Effector CD8-positive, alpha-beta T cell (primary cell): Measurements from ENCODE around the gene RMRP.
"Not testable (repeated sequence)": the region's sequence is repeated elsewhere in the genome, so short reads cannot be mapped to it uniquely, and the experiment has no call there.

Source experiments
- DNase-seq: peaks from one replicate; lab custom pipeline; 2025; lab: John Stamatoyannopoulos, UW

Gene RMRP

DNA sequence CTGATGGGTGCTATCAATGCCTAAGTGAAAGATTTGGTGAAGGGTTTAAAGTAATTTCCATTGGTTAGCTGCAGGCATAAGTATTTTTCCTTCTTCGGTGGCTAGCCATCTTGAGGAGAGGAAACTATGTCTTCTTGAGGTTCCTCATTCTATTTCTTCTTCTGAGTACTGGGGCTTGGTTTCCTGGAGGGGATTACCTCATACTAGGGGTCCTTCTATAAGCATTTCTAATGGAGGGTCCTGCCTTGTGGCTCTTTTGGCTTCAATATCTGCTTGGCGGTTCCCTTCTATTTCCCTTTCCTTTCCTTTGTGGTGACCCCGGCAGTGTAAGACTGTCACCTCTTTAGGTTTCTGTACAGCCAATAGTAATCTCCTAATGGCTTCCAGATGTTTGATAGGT, 16.3 kb downstream of the RMRP start:
- DNase-seq, result not testable (repeated sequence)

DNA sequence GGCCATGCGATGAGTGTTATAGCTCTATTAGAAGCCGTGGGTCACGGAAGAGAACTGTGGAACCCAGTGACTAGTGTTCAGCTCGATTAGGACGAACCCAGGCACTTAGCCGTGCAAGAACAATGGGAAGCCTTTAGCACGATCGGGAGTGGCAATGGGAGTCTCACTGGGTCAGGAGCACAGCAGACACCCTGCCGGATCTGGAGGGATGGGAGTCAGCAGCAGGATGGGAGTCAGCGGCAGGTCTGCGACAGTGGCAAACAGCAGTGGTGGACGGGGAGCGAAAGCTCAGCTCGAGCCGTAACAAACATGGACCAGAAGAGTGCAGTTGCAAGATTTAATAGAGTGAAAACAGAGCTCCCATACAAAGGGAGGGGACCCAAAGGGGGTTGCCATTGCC, 17.4 kb downstream of the RMRP start:
- DNase-seq, result not testable (repeated sequence)

DNA sequence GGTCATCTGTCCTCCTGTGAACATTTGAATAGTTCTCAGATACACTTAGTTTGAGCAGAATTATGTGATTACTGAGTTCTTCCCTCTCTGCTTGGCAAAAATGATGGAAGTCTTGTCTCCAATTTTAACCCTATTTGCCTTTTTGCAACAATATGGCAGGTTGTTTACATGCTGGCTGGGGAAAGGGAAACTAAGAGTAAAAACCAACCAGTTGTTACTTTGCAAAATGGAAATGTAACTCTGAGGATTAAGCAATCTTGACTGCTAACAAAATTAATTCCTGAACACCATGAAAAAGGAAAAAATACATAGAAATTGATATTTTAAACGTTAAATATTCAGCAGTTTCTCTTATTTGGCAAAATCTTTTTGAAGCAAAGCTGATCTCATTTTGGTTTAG, 18.2 kb downstream of the RMRP start:
- no peak for DNase-seq

DNA sequence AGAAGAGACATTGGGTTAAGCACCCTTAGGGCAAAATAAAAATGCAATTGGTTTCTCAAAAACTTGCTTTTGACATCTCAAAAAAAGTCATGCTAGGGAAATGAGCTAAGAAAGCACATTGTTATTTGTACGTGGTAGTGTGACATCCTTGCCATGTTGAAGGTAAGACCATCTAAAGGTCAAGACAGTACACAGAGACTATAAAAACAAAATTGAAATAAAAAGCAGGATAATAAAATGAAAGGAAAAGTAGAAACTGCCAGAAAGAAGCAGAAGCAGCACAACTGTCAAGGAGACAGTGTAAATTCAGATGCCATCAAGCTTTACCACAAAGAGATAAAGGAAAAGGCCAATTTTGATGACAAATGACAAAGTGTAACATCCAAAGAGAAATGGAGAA, 18.6 kb downstream of the RMRP start:
- DNase-seq, result not testable (repeated sequence)

DNA sequence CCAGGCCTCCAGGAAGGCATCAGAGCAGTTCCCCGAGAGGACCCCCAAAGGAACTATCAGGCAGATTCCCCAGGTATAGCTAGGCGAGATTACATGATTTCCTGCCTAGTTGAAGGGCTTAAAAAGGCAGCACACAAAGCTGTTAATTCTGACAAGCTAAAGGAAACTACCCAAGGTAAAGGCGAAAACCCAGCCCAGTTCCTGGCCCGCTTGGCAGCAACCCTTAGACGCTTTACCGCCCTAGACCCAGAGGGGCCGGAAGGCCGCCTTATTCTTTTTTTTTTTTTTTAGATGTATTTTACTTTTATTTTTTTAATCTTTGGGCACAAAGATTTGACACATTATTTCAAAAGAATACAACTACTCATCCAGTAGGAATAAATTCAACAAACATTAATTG, 19.1 kb downstream of the RMRP start:
- not testable (repeated sequence) for DNase-seq

DNA sequence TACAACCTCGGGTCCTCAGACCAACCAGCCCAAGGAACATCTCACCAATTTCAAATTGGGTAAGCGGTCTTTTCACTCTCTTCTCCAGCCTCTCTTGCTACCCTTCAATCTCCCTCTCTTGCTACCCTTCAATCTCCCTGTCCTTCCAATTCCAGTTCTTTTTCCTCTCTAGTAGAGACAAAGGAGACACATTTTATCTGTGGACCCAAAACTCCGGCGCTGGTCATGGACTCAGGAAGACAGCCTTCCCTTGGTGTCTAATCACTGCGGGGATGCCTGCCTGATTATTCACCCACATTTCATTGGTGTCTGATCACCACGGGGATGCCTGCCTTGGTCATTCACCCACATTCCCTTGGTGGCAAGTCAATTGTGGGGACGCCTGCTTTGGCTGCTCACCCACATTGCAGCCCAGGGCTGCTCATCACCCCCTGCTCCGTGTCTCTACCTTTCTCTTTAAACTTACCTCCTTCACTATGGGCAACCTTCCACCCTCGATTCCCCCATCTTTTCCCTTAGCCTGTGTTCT, 20.3 kb downstream of the RMRP start:
- not testable (repeated sequence) for DNase-seq

DNA sequence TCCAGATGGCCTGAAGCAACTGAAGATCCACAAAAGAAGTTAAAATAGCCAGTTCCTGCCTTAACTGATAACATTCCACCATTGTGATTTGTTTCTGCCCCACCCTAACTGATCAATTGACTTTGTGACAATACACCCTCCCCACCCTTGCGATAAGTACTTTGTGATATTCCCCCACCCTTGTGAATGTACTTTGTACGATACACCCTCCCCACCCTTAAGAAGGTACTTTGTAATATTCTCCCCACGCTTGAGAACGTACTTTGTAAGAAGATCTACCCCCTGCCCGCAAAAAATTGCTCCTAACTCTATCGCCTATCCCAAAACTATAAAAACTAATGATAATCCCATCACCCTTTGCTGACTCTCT, 21.0 kb downstream of the RMRP start:
- DNase-seq, result not testable (repeated sequence)

DNA sequence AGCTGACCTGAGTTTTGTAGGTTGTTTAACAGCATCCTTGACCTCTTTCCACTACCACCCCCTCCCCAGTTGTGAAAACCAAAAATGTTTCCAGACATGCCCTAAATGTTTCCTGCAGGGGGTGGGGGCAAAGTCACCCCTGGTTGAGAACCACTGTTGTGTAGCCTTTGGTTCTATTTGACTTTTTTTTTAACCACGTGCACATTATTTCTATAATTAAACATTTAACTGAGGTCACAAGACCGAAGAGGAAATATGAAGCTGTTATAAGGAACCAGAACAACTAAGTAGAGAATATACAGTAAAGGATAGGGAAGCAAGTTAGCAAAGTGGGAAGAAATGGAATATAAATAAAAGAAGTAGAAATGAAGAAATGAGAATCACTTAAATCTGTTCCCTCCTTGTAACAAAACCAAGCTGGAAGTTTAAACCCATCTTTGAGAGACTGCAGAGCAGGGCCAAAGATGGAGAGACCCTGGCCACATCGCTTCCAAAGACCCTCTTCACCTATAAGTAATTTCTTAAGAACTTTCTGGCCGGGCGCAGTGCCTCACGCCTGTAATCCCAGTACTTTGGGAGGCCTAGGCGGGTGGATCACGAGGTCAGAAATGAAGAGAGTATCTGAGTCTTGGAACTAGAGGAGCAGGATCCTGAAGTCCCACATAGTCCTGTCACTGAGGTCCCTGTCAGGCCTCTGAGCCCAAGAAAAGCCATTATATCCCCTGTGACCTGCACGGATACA, 21.5 kb downstream of the RMRP start:
- no peak for DNase-seq

DNA sequence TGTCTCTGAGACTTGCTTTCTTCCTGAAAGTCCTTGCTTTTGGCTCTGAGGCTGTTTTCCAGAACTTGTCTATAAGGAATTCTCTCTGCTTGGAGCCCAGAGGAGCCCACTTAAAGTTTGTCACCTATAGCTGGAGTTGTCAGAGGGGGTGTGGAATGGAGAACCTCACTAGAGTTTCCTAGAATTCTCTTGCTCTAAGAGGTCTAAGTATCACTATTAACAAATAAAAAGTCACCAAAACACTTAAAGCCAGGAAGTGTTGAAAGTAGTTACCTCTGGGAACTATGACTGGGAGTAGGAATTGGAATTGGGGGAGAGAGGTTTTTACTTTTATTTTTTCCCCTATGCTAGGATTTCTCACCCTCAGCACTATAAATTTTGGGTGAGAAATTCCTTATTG, 22.1 kb downstream of the RMRP start:
- DNase-seq, result no peak

DNA sequence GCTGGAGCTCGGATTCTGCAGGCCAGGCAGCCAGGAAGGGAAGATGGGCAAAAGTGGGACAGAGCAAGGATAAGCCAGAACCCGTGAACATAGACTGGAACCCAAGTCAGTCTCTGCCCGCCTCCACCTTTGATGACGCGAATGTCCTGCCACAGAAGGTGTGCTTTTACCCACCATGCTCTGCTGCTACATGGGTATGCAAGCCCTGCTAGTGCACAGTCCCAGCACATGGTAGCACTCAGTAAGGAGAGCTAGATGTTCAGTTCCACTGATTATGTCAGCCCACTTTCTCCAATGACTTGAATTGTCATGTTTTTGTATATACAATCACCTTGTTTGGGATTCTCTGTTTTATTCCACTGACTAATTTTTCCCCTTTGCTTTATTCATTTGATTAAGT, 28.2 kb downstream of the RMRP start:
- DNase-seq, result no peak

DNA sequence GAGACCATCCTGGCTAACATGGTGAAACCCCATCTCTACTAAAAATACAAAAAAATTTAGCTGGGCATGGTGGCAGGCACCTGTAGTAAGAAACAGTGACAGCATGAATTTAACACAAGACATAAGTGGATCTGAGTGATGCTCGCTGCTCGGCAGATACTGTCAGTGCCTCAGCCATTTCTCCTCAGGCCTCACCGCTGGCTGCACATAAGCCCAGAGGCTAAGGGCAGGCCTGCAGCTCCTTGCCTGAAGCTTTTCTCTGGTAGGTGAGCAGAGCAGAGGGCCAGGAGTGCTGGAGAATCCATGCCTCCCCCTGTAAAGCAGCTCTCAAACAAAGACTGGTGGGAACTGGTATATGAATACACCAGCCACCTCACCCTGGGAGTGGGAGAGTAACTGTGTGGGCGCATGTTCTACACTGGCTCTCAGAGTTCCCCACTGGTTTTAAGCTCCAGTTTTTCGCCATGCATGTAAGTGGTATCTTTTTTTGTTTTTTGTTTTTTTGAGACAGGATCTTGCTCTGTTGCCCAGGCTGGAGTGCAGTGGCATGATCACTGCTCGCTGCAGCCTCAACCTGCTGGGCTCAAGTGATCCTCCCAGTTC, 29.3 kb downstream of the RMRP start:
- DNase-seq, result no peak

DNA sequence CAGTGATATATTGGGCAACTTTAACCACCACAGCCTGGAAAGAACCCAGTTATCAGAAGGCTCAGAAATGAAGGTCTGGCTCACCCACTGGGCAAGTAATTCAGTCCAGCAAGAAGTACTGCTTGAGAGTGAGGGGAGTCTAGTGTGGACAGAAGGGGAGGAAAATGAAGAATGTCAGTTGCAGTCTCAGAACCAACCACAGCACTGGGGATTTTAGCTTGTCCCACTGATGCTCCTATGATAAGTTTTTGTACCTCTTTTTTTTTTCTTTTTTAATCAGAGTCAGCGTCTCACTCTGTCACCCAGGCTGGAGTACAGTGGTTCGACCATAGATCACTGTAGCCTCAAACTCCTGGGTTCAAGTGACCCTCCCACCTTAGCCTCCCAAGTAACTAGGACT, 30.2 kb downstream of the RMRP start:
- no peak for DNase-seq

DNA sequence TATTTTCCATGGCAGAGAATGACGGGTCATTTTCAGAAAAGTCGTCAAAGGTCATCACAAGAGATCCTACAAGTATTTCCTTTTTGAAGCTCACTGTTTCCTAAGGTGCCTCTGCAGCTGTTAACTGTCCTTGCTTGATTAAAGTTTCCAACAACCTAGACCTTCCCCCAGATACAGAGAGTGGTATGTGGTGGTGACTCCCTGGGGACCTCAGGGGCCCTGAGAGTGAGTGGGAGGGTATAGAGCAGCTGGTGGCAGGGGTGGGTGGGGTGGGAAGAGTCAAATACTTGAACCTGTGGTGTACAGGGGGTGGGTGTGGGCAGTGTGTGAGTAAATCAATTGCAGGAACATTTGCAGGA, 38.0 kb downstream of the RMRP start:
- DNase-seq, result no peak

DNA sequence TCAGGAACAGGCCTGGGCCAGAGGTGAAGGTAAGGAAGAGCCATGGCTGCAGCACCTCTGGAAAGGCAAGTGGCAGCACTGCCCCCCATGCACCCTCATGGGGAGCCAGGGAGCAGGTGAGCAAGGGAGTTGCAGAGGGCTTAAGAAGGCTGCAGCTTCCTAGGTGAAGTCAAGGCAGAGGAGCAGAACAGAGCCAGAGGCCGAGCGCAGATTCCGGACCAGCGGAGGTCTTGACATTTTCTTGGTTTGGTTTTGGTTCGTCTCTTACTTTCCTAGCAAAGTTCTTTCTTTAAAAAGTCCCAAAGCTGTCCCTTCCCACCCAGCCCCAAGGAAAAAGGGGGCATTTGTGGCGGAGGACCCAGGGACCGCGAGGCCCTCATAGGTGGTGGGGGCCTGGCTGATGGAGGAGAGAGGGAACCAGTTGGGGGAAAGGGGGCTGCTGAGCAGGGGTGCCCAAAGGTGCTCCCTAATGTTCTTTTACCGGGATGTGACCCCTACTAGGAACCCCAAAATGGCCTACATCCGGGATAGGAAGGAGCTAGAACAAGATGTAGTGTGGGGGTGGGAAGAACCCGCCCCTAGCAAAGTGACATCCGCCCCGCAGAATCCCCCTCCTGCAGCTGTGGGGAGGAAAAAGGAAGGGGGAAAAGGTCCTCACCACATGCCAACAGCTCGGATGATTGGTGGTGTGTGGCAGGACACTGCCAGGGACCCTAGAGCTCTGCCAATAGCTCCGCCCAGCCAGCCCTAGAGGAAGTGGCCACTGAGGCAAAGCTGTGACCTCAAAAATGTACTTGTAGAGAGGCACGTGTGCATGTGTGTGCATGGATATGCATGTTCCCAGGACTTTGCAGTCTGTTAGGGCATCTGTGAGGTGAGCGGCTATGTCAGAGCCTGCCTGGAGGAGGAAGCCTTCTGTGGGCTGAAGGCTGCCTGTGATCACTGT, 38.7 kb downstream of the RMRP start:
- DNase-seq, result no peak

DNA sequence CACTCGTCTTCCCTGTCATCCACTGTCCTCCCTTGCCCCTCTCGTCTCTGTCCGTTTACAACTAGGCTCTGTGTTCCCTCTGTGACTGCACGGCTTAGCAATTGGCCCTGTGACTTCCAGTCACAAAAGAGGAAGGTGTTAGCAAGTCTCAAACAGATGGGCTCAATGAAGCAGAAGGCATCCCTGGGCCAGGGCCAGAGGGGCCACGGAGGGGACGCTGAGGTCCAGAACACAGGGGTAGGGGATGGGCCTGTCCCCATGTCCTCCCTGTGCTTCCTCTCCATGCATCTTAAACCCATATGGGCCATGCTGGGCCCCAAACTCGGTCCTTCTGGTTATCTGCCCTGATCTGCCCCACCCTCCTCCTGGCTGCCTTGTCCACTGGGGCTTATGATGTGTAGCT, 39.5 kb downstream of the RMRP start, which contains the start of gene CD72:
TSS of gene CD72 (minus strand) at position 89 of the 403 bp plus-strand sequence. CDS start 110 bp downstream, outside the sequence.
- no peak for DNase-seq

DNA sequence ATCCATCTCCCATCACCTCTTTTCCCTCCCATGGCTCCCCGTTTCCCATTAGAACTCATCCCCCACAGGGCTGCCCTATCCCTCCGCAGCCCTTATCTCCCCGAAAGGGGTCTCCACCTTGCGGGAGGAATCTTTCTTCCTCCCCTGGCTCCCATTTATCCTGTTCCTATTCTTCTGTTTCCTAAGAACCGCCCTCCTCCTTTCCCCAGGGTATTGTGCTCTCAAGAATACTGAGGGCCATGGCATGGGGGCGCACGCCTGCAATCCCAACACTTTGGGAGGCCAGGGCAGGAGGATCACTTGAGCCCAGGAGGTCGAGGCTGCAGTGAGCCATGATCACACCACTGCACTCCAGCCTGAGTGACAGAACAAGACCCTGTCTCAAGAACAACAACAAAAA, 40.3 kb downstream of the RMRP start:
- DNase-seq, result no peak

DNA sequence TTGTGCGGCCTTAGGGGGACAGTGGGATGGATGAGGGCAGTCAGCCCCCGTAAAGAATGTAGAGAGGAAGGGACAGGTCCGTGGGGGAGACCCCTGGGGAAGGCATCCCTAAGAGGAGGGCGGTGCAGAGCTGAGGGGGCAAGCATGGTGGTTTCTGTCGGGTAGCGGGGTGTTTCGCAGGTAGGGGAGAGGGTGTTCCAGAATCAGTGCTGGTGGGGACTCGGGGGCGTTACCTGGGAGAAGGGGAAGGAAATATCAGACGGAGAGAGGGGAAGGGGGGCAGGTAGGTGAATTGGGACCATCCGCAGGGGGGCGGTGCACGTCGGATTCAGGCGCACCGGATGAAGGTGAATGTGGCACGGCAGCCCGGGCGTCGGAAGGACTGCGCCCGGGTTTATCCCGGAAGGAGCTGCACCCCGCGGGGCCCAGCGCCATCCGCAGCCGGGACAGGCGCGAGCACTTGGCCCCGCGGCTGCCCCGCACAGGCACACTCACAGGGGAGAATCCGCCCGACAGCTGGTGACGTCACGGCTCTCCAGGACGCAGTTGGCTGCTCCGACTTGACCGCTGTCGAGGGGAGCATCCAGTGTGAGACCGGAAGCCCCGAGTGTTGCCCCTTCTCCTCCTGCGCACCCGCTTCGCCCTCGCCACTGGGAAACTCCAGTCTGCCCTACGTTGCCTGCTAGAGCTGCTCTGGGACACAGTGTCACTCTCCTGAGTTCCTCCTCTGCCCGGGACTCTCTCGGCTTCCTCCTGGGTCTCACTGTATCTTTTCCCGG, 40.9 kb downstream of the RMRP start:
- peak; percentile 56 for DNase-seq

DNA sequence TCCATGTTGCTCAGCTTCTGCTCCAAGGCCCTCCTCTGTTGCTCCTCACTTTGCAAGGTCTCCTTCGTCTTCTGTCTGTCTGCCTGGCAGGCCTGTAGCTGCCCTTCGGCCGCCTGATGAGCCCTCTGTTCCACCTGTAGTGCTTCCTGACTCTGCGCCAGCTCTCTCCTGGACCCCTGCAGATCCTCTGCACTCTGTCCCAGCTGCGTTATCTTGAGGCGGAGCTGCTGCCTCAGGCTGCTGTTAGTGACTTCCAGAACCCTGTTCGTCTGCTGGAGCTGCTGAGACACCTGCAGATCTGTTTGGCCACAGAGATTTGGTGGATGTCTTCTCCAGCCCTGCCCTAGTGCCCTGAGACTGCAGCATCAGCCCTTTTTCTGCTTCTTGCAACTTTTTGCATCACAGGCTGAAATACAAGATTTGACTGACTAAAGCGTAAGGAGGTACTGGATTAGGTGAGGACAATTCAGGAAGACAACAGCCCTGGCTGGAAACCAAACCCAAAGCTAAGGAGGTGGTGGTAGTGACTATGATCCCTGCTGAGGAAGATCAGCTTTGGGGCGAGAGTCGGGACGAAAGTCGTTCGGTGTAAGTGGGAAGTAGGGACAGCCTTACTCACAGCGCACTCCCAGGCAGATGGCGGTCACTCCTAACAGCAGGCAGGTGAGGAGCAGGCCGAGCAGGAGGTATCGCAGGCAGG, 41.7 kb downstream of the RMRP start:
- no peak for DNase-seq

DNA sequence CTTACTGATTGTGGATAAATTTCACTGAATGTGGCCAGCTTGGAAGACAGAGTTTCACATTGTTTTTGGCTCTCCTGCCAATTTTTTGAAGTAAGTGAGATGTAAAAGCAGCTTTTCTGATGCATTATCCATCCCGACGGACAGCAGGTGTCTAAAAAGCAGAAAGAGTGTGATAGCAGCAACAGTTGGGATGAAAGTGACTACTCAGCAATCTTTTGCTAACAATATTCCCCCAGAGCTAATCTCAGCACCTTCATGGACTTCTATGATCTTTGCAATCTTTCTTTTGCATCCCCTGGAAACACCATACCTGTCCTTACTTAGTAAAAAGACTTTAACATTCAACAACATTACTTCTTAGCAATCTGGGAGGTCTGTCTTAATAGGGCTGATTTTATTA, 45.0 kb downstream of the RMRP start:
- DNase-seq, result no peak

DNA sequence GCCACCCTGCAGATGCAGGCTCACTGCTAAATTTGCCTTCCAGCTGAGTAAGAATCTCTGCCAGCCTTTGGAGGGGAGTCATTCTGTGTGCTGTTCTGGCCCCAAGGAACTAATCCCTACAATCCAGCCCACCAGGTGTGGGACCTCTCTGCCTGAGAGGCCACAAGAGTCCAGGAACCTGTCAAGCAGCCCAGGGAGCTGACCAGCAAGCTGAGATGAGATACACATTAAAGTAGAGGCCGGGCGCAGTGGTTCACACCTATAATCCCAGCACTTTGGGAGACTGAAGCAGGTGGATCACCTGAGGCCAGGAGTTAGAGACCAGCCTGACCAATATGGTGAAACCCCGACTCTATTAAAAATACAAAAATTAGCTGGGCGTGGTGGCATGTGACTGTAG, 45.8 kb downstream of the RMRP start:
- not testable (repeated sequence) for DNase-seq

DNA sequence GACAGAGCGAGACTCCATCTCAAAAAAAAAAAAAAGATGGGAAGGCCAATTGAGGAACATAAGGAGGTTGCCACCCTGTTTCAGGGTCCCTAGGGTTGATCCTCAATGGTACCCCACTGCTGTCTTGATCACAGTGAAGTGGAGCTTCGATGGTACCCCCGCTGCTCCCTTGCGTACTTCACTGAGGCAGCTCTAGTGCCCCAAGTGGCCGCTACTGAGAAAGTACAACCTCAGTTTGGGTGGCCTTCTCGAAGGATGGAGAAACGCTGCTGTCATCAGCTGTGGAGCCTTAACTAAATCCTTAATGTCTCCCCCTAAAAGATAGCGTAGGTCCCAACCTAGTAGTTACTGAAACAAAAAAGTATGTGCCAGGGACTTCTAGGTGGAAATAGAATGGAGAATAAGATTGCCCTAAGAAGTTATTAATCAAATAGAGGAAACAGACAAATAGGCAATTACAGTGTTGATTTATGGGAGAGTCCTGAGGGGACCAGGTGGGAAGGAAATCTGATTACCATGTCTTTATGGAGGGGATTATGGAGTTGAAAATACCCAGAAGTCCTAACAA, 46.5 kb downstream of the RMRP start:
- peak; percentile 11 for DNase-seq
